Measurements from ENCODE around the gene DNAJB8. TPM values are rescaled to one million over a fixed set of nuclear protein-coding genes. Genes with fewer than 3 reads are reported as not detected.

The DNAJB8 gene
- total RNA-seq, 3 donors from 2014 or later (not counting 1 experiment from before 2014, with no cell fraction given), result not detected

DNA sequence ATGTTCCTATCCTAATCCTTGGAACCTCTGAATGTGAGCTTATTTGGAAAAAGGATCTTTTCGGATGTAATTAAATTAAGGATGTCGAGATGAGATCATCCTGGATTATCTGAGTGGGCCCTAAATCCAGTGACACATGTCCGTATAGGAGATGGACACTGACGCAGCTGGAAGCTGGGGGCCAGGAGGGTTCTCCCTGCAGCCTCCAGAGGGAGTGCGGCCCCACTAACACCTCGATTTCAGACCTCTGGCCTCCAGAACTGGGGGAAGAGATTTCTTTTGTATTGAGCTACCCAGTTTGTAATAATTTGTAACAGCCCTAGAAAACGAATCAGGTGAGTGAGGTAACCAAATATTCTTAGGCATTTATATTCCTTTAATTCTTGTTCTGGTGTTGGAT lies 2.5 kb downstream of the DNAJB8 start:
- H3K36me3 ChIP-seq (ENCODE audit: control insufficient read depth, insufficient read depth, low read length), result no peaks in the 10 kb centered on the region
- Mint-ChIP-seq H3K9me3 (no peaks in the 10 kb centered on the region), H3K27me3 (ENCODE audit: low read depth in 2 of 2) (peaks cover 0 to 12% of the 10 kb centered on the region in 2 donors), H3K36me3 (no peaks in the 10 kb centered on the region), H3K27ac (no peak overlapping the region), H3K4me1 (peaks cover 12 to 17% of the 10 kb centered on the region in 2 donors), H3K4me3 (no peak overlapping the region)
- peaks cover 7% of the 10 kb centered on the region for H3K4me1 ChIP-seq (ENCODE audit: control insufficient read depth, insufficient read depth, low read length)
- intact Hi-C loops (cut with micrococcal nuclease), result no loop called here
- 82% methylated on average over 6 of the region's 7 CpGs for WGBS (ENCODE audit: insufficient coverage)
- no peak overlapping the region for H3K27ac ChIP-seq (ENCODE audit: low read length)
- TF ChIP-seq, protein P1, sequence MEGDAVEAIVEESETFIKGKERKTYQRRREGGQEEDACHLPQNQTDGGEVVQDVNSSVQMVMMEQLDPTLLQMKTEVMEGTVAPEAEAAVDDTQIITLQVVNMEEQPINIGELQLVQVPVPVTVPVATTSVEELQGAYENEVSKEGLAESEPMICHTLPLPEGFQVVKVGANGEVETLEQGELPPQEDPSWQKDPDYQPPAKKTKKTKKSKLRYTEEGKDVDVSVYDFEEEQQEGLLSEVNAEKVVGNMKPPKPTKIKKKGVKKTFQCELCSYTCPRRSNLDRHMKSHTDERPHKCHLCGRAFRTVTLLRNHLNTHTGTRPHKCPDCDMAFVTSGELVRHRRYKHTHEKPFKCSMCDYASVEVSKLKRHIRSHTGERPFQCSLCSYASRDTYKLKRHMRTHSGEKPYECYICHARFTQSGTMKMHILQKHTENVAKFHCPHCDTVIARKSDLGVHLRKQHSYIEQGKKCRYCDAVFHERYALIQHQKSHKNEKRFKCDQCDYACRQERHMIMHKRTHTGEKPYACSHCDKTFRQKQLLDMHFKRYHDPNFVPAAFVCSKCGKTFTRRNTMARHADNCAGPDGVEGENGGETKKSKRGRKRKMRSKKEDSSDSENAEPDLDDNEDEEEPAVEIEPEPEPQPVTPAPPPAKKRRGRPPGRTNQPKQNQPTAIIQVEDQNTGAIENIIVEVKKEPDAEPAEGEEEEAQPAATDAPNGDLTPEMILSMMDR (IDR thresholded peaks at IDR 0.05), result no peak
- ATAC-seq (no peak), DNase-seq (no peak)
- H3K27me3 ChIP-seq (ENCODE audit: control insufficient read depth, insufficient read depth, low read length), result no peaks in the 10 kb centered on the region
- H3K4me3 ChIP-seq (ENCODE audit: low read length), result no peak overlapping the region
- no peaks in the 10 kb centered on the region for H3K9me3 ChIP-seq (ENCODE audit: control insufficient read depth, insufficient read depth, low read length)

DNA sequence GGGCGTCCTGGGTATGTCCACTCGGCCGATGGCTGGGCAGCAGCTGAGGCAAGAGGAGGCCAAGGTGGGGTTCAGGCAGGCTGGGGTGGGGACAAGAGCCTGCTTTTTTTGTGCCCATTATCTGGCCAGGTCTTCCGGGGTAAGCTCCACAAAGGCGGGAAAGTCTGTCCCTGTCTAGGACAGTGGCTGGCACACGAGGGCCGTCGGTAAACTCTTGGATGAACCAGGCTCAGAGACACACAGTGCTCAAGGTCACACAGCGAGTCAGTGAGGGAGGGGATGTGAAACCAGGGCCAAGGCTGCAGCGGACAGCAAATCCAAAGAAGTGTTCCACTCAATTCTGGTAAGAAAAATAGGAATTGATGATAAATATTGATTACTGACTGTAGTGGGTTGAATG lies 2.9 kb downstream of the DNAJB8 start:
- Mint-ChIP-seq H3K4me1 (peaks cover 12 to 17% of the 10 kb centered on the region in 2 donors), H3K27me3 (ENCODE audit: low read depth in 2 of 2) (peaks cover 0 to 12% of the 10 kb centered on the region in 2 donors), H3K4me3 (no peak overlapping the region), H3K36me3 (no peaks in the 10 kb centered on the region), H3K9me3 (no peaks in the 10 kb centered on the region), H3K27ac (no peak overlapping the region)
- peaks cover 7% of the 10 kb centered on the region for H3K4me1 ChIP-seq (ENCODE audit: control insufficient read depth, insufficient read depth, low read length)
- H3K27ac ChIP-seq (ENCODE audit: low read length), result no peak overlapping the region
- intact Hi-C loops (cut with micrococcal nuclease), result no loop called here
- no peak overlapping the region for H3K4me3 ChIP-seq (ENCODE audit: low read length)
- H3K36me3 ChIP-seq (ENCODE audit: control insufficient read depth, insufficient read depth, low read length), result no peaks in the 10 kb centered on the region
- 89% methylated on average over 10 of the region's 10 CpGs for WGBS (ENCODE audit: insufficient coverage)
- no peak for DNase-seq
- H3K9me3 ChIP-seq (ENCODE audit: control insufficient read depth, insufficient read depth, low read length), result no peaks in the 10 kb centered on the region
- ATAC-seq, result no peak
- TF ChIP-seq, protein P1 (IDR thresholded peaks at IDR 0.05), result no peak
- H3K27me3 ChIP-seq (ENCODE audit: control insufficient read depth, insufficient read depth, low read length), result no peaks in the 10 kb centered on the region

DNA sequence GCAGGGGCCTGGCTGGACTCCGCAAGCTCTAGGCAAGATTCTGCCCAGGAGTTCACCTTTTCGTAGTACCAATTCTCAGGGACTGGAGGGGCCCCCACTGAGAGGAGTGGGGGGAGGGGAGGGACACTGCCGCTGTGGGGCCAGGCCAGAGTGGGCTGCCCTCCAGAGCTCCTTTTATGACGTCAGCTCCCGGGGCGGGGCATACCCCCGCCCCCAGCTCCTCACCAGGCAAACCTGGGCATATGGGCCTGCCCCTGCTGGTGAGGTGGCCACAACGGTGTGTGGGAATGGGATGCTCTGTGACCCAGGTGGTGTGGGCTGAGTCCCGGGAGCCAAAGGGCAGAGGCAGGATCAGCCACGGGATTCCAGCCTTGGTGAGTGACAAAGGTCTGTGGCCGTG lies 3.3 kb downstream of the DNAJB8 start:
- intact Hi-C loops (cut with micrococcal nuclease), result no loop called here
- peaks cover 0 to 12% of the 10 kb centered on the region in 2 donors for H3K27me3 Mint-ChIP-seq (ENCODE audit: low read depth in 2 of 2)

More for the DNA sequence above, 3.3 kb downstream of the DNAJB8 start:
- no peaks in the 10 kb centered on the region for H3K27me3 ChIP-seq (ENCODE audit: control insufficient read depth, insufficient read depth, low read length)
- H3K4me1 Mint-ChIP-seq, result peaks cover 12 to 17% of the 10 kb centered on the region in 2 donors
- H3K27ac ChIP-seq (ENCODE audit: low read length), result no peak overlapping the region
- DNase-seq (no peak), ATAC-seq (no peak)
- no peak overlapping the region for H3K4me3 ChIP-seq (ENCODE audit: low read length)
- H3K4me3 Mint-ChIP-seq, result no peak overlapping the region
- 90% methylated on average over 11 of the region's 11 CpGs for WGBS (ENCODE audit: insufficient coverage)
- no peak overlapping the region for H3K27ac Mint-ChIP-seq
- TF ChIP-seq, protein P1 (IDR thresholded peaks at IDR 0.05), result no peak
- no peaks in the 10 kb centered on the region for H3K9me3 Mint-ChIP-seq
- no peaks in the 10 kb centered on the region for H3K36me3 ChIP-seq (ENCODE audit: control insufficient read depth, insufficient read depth, low read length)
- no peaks in the 10 kb centered on the region for H3K9me3 ChIP-seq (ENCODE audit: control insufficient read depth, insufficient read depth, low read length)
- no peaks in the 10 kb centered on the region for H3K36me3 Mint-ChIP-seq
- peaks cover 7% of the 10 kb centered on the region for H3K4me1 ChIP-seq (ENCODE audit: control insufficient read depth, insufficient read depth, low read length)

Data from natural killer cell (primary cell).